Tongue (tissue), 2 donors: ENCODE measurements around the gene LPP. TPM values are rescaled to one million over a fixed set of nuclear protein-coding genes. Genes with fewer than 3 reads are reported as not detected.

Source experiments
- DNase-seq: peaks from one replicate; pipeline ENCODE4 v3.0.0-alpha.2; 2015
- total RNA-seq: library from RNA; depleted of rRNA; stranded (reverse); fragments of >200 nt; gene quantifications from one replicate; pipeline ENCODE4 v1.2.3, GENCODE V29; 2014

LPP gene
- total RNA-seq, 1 donor from 2014 or later = 59.4 TPM

DNA sequence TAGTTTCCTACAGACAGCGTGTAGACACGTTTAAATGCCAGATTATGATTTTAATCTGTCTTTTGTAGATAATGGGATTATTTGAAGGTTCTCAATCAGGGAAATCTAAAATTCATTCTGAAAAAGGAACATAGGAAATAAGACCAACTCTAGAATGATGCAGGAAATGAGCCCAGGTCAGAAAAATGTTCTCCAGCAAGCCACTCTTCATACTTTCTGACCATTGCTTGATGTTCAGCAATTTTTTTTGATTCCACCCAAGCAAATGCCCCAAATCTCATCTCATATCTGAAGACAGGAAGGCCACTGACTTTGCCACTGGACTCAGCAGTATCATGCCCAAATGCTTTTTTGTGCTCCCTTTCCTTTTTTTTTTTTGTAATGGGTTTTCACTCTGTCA lies 373.4 kb downstream of the LPP start:
- no peak for DNase-seq

DNA sequence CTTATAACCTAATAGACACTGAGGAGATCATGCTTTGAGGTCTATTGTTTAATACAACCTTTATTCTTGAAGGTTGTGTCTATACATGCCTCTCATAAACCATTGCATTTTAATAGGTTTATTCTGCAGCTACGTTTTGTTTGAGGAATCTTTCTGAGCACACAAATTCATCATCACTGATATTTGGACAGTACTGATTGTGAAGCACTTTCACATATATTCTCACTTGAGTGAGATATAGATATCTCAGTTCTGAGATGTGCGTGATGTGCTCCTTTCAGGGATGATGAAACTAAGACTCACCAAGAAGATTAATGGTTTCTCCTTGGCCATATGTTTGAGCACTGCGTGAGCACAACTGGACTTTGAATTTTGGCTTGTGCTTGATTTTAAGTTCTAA lies 374.4 kb downstream of the LPP start:
- no peak for DNase-seq

DNA sequence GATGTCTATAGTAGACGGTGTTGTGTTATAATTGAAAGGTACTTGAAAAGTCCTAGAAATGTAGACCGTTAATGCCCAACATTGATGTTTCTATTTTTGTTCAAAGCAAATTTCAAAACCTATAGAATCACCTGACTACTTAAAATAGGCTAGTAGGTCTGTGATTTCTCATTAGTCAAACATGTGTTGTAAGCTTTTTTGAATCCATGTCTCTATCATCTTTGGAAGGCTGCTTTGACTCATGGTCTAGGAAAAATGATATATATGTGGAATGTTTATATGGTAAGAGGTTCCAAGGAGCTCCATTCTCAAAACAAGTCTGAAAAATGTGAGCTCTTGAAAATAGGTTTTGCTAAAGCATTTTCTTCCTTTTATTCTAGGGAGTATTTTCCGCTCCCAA lies 375.3 kb downstream of the LPP start:
- DNase-seq = no peak

DNA sequence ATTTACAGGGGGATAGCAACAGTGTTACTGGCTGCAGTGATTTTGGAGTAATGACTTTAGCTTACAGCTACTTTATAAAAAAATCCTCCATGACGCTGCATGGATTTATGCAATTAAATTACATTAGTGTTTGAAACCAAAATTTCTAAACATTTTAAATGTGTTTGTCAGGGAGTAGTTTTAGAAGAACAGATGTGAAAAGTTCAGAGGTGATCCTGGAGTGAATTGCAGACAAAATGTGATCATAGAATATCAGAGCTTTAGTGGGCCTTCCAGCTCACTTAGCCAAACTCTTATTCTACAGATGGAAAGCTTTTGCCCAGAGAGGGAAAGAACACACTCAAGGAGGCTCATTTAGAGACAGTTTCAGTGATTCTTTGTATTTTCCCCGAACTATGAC lies 376.3 kb downstream of the LPP start:
- peak; percentile 55 for DNase-seq

DNA sequence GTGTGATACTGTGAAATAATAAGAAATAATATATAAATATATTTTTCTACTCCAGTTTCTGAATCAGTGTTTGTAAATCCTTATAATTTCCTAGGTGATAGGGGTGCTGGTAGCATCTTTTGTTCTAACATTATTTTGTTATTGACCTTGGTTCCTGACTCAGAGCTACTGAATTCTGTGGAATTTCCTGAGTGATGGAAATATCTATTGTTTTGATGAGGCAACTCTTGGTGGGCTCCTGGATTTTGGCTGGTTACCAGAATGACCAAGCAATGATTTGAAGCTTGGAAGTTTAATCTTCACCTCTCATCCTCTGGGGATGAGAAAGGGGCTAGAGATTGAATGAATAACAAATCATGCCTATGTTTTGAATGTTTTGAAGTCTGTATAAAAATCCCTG lies 377.3 kb downstream of the LPP start:
- DNase-seq = no peak

DNA sequence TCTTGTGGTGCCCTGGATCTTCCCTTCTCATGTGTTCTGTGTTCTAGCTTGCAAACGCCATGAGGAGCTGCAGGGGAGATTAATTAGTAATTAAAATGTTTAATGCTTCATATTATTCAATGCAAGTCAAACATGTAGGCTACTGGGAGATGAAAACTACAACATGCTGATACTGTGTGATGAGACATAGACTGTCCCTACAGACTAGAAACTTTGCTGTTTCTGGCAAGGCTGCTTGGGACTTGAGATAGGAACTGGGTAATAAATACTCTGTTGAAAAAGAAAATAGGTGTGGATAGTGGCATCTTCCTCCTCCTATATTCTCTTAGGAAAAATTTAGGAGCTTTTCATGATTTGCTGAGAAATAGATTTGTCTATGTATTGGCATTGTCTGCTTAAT lies 379.2 kb downstream of the LPP start:
- DNase-seq = no peak

DNA sequence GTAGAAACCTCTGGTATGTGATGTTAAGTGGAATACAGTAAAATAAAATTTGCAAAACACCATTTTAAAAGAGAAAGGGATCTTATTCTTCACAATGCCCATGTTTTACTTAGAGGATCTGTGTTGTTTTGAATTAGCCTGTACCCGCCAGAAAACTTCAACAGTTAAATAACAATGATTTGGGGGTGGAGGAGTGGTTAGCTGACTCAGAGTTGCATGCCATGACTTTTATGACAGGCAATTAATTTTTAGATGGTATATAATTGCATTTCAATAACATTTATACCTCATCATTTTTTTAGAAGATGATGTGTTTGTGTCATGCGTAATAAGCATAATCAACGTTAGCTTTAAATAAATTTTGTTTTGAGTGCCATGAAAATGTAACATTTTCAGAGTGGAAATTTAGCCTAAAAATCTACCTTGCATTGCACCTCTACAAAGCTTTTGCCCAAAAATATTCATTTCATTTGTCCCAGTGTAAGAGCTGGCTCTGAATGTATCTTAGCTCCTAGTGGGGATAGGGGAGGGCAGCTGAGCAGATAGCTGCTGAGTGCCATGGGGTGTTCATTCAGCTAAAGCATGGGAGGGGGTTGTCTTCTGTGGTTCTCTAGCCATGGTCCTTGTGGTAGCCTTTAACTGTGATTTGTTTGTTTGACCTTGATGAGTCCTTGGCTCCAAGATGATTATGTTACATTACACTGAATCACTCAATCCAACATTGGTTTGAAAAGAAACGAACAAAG lies 379.8 kb downstream of the LPP start:
- DNase-seq = no peak

DNA sequence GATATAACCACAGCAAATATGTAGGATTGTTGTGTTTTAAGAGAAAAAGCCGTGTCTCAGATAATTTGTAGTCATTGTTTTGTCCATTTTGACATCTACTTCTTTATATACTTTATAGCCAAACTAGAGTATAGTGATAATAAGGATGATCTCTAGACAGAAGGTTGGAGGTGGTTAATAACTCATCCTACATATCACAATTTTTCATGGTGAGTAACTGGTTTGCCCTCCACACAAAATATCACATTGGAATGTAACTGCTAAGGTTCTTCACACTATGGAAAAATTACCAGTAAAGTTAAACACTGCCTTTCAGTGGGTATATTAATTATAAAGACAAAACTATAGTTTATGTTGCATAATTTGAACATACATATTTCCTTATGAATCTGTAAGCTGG lies 380.7 kb downstream of the LPP start:
- DNase-seq = no peak

DNA sequence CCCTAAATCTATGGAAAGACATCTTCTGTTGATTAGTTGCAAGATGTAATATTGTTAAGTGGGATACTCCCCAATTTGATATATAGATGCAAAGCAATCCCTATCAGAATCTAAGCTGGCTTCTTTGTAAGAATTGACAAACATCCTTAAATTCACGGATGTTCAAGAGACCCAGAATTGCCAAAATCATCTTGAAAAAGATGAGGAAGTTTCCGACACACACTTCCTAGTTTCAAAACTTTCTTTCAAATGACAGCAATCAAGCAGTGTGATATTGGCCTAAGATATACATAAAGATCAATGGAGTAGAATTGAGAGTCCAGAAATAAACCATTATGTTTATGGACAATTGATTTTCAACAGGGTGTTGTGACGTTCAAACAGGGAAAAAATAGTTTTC lies 383.6 kb downstream of the LPP start:
- DNase-seq = no peak

DNA sequence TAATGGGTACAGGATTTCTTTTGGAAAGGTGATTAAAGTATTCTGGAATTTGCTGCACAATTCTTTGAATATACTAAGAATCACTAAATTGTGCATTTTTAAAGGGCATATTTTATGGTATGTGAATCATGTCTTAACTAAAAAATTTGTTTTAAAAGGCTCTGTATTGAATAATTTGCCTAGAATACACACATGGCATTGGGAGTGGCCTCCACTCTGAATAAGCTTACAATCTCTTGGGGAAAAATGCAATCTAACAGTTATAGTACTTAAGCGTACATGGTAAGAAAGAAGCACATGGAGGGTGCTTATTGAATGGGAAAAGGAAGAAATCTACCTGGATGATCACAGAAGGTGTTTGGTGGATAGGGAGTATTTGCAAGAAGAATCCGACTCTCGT lies 385.1 kb downstream of the LPP start:
- DNase-seq = no peak

DNA sequence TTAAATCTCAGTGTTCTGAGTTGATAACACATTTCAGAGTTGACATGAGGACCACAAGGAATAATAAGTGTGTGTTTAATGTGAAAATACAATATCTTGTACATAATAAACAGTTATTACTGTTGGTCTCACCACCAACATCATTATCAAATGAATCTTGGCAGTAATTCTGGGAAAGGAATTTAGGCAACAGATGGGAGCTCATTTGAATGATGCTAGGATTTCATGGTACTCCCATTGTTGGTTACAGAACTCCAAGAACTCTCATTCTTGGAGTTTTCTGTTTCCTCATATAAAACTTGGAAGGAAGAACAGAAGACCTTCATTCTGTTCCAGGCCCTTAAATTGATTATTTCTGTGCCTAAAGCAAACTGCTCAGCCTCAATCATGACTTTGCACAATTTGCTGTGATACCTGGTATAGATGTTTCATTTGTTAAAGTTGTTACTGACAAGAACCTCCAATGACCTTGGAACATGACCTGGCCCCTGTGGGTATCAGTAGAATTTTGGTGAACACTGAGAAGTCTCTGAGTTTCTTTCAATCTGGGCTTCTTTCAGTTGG lies 385.8 kb downstream of the LPP start:
- DNase-seq = peak; percentile 58

DNA sequence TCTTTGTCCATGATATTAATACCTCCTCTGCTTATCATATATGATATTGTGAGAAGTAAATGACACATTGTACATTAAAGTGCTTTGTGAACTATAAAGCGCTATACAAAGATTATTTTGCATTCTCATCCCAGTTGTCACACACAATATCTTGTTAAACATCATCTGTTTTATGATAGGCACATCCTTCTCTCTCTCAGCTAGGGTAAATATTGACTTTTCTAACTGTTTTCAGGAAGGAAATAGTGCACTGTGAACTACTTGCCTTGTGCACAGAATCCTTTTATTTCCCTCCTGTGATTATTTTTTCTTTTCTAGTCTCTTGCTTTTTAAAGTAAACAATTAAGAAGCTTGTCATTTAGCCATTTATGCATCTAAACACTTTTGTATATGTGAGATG lies 388.2 kb downstream of the LPP start:
- no peak for DNase-seq

DNA sequence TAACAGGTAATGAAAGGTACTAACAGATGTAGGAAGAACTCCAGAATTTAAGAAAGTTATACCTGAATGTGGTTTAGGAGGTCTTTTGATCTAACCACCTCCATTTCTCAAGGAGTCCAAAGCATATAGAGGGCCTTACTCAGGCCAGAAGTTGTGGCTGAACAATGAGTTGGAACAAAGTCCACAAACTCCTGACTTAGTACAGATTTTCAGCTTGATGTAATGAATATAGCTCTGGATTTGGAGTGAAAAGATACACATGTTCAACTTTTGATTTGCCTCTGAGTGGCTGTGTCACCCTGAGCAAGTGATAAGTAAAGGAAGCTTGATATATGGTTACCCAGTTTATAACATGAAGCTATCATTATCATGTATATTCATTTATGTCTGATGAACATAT lies 390.1 kb downstream of the LPP start:
- DNase-seq = no peak

DNA sequence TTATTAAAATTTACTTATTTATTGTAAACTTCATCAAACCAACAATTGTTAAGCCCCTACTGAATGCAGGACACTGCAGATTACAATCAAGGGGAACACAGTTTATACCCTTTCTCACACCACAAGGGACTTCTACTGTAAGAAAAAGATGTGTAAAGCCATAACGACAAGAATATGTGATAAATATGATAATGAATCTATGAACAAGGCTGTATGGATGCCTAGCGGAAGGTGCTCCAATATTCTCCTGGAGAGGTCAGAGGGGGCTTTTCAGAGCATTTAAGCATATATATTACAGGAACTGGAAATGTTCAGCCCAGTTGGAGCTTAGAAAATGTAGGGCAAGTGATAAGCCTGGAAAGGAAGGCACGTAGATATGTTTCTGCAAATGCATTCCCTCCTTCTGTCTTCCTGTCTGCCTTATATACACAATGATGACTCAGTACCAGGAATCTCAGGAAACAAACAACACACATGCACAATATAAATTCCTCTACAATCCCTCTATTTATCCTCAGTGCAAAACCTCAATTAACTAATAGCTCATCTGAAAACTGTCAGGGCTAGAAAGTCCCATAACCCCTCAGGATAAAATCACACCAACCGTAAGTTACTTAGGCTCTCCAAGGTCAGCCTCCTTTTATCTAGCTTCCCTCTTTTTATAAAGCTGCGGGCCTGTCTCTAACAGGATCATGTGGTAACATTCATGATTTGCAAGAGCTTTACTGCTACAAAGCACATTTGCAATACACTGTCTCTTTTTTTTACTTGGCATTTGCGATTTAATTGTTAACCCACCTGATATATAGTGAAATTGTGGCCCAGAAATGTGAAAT lies 393.1 kb downstream of the LPP start:
- no peak for DNase-seq

DNA sequence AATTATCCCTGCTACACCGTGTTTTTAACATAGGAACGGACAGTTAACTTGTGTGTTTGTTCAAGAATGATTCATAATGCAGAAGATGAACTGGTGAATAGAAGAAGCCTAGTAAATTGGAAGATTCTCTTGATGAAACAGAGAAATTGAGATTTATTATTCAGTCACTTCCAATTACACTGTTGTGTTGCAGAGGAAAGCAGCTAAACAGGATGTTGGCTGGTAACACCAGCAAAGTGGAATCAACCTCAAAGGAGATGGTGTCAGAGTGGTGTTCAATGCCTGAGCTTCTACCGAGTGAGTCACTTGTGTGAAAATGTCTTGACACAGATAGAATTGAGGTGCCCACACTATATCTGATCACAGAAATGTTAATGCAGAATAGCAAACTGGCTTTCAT lies 399.6 kb downstream of the LPP start:
- no peak for DNase-seq

DNA sequence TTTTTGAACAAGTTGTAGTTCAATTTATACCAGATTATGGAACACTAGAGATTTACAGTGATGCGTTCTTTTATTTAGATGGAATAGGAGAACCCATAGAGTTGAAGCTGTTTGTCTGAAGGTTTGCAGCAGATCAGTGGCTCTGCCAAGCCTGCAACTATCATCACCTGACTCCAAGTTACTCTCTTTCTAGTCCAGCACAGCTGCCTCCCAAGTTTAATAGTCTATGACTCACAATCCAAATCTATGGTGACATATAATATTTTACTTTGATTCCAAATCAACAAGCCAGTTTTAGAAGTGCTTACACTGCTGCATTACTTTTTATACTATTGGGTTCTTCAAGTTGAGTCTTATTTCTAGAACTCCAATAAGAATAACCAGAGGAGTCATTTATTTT lies 400.4 kb downstream of the LPP start:
- peak; percentile 44 for DNase-seq

DNA sequence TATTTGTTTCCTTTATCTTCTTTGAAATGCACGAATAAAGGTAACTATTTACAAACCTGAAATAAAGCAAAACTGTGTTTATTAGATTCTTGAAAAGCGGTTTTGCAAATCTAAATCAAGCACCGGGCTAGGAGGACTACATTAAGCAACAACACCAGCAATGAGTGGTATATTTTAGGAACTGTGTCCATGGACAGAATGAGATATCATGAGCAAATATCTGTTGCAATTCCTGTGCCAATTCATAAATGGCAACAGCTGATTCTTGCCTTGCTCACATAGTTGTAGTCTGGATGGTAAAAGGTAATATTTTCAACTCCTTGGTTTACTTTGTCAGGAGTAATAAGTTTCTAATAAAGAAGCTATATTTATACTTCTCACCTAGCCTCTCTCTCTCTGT lies 403.3 kb downstream of the LPP start:
- no peak for DNase-seq

DNA sequence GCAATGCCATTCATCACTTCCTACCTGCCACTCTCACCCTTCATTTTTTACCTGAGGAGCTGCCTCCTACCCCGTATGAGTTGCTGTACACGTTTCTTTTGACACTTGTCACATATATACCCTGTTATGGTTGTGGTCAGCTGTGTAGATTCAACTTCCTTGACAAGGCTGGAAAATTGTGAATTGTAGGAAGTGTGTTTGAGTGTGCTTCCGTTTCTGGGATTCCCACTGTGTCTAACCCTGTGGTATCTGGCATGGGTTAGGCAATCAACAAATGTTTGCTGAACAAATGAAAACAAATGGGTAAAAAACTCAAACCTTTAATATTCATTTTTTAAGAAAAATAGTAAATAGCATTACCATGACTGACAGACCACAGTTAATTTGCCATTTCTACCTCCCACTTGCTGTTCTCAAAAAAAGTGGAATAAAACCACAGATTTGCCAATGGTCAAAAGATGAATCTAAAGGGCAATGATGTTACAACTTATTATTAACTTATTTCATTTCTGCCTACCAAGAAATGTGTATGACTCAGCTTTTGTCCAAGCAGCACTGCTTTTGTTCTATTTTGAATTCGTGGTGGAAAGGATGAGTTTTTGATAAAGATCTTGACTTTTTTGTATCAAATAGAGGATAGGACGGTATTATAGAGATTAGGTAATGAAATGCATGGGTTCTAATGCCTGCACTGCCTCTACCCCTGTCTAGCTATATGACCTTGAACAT lies 404.6 kb downstream of the LPP start:
- DNase-seq = no peak

DNA sequence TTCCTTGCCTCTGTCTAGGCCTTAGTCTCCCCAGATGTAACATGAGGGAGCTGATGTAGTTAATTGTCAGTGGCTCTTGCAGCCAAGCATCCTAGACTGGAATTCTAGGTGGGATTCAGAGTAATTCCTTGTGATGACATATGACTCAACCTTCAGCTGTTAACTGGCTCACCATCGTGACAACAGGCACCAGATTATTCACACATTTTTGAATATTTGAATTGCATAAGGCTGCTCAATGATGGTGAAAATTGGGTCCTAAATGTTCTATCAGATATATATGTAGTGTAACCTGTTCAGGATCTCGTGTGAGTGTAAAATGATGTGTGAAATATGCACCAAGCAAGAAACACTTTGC lies 405.1 kb downstream of the LPP start:
- DNase-seq = no peak

DNA sequence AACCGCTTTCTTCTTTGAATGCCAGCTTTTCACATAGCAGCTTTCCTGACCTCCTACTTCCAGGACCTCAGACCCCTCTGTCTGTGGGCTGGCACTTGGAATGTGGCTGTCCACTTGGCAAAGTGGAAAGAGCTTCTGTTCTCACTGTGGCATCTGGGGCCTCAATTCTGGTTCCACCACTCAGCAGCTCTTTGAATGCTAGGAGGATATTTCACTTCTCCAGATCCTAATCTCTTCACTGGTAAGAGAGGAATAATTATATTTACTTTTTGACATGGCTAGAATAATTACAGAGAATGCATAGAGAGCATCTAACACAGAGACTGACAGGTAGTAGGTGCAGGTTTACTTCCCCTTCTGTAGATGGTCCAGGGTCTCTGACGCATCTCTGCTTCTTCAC lies 405.9 kb downstream of the LPP start:
- DNase-seq = no peak

DNA sequence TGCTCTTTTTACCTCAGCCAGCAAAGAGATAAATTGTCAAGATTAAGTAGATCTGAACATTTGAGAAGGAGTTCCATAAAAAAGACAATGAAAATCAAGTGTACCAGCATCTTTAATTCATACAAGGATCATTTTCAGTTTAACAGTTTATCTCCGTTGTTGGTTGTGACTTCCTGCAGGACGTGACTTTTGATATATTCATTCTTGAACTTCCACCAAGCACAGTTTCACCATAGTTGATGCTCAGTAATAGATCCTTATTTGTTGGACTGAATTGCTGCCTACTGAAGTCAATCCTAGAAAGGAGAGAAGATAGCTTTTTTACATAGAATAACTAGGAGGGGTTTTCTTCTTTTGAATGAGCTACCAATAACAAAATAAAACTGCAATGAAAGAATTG lies 408.2 kb downstream of the LPP start:
- DNase-seq = no peak

DNA sequence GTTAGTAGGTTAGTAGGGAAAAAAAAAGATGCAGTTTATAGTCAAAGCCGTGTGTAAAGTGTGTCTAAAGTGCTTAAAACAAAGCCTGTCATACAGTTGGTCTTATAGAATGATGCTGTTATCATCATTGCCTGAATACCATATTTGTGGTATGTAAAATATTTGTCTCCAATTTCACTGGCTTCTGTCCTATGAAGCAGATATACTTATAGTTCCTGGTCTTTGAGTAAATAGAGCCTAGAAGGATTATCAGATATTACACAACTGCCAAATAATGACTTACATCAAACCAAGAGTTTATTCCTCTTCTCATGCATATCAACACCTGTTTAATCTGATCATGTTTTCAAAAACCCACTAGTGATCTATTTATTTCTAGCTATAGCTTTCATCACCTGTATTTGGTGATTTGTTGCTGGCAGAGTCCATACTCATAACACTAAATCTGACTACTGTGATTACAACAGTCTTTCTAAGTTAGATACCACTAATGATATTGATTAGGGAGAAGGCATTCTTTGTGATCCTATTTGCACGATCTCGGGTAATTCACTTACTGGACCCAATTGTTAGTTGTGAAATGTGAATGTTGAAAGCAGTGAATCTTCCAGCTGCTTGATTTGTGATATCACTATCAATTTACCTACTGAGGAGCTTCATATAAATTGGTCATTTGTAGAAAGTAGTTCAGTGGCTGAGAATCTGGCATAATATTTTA lies 413.7 kb downstream of the LPP start:
- DNase-seq = peak; percentile 31
